ENCODE measurements around the gene ADRA2A. TPM values are rescaled to one million over a fixed set of nuclear protein-coding genes. Genes with fewer than 3 reads are reported as not detected.

The ADRA2A gene
- total and polyA plus RNA-seq, 2 experiments from 2014 or later, result 18.9 to 74.8 TPM

- no peaks in the 10 kb centered on the region for H3K79me2 ChIP-seq (ENCODE audit: insufficient read depth)
- no peaks in the 10 kb centered on the region for H3F3A ChIP-seq (ENCODE audit: insufficient read depth)
- no peak for DNase-seq
- H3K9ac ChIP-seq, result no peak overlapping the region
- no peaks in the 10 kb centered on the region; the same call in 1 of the 2 replicates for H3K36me3 ChIP-seq (ENCODE audit: low read depth)
- no peaks in the 10 kb centered on the region for H3K27me3 ChIP-seq (replicated peaks; ENCODE audit: insufficient read depth)
- 82 to 87% methylated on average over 6 of the region's 6 CpGs for WGBS, 2 experiments (ENCODE audit: low coverage in 1 of 2, low lambda C conversion rate in 2 of 2, missing lambda C conversion rate in 2 of 2)
- TF ChIP-seq EZH2phosphoT487 (IDR thresholded peaks at IDR 0.05; ENCODE audit: insufficient read depth, low read depth), result no peak
- TF ChIP-seq EZH2 (IDR thresholded peaks at IDR 0.05; ENCODE audit: insufficient read depth, poor library complexity, severe bottlenecking), result no peak
- H4K20me1 ChIP-seq (ENCODE audit: insufficient read depth), result no peaks in the 10 kb centered on the region; the same call in 1 of the 2 replicates
- H3K9me3 ChIP-seq (ENCODE audit: low read depth), result no peaks in the 10 kb centered on the region
- no peak overlapping the region for H3K27ac ChIP-seq
- in situ Hi-C loops (cut with MboI), result no loop called here
- H3K9me2 ChIP-seq (ENCODE audit: insufficient read depth), result no peaks in the 10 kb centered on the region
- no peak overlapping the region for H3K4me3 ChIP-seq
- no peak overlapping the region for H2AFZ ChIP-seq
- H3K4me2 ChIP-seq (ENCODE audit: unreplicated experiment), result no peak overlapping the region
- peaks cover 8% of the 10 kb centered on the region for H3K4me1 ChIP-seq (ENCODE audit: insufficient read depth)
Measured at GRCh38 chr10:111081595-111081994, 4.8 kb downstream of the ADRA2A start.

- 67 to 69% methylated on average over 11 to 12 of the region's 12 CpGs for WGBS, 2 experiments (ENCODE audit: low coverage in 1 of 2, low lambda C conversion rate in 2 of 2, missing lambda C conversion rate in 2 of 2)
- TF ChIP-seq EZH2phosphoT487 (IDR thresholded peaks at IDR 0.05; ENCODE audit: insufficient read depth, low read depth), result no peak
- no peak for TF ChIP-seq EZH2 (IDR thresholded peaks at IDR 0.05; ENCODE audit: insufficient read depth, poor library complexity, severe bottlenecking)
- H3K27me3 ChIP-seq (replicated peaks; ENCODE audit: insufficient read depth), result no peaks in the 10 kb centered on the region
- no peaks in the 10 kb centered on the region; the same call in 1 of the 2 replicates for H4K20me1 ChIP-seq (ENCODE audit: insufficient read depth)
- no peak for DNase-seq
- no peaks in the 10 kb centered on the region for H3F3A ChIP-seq (ENCODE audit: insufficient read depth)
- H3K9me2 ChIP-seq (ENCODE audit: insufficient read depth), result no peaks in the 10 kb centered on the region
- no peaks in the 10 kb centered on the region; the same call in 1 of the 2 replicates for H3K36me3 ChIP-seq (ENCODE audit: low read depth)
- H2AFZ ChIP-seq, result no peak overlapping the region
- H3K27ac ChIP-seq, result no peak overlapping the region
- in situ Hi-C loops (cut with MboI), result no loop called here
- H3K4me2 ChIP-seq (ENCODE audit: unreplicated experiment), result no peak overlapping the region
- H3K79me2 ChIP-seq (ENCODE audit: insufficient read depth), result no peaks in the 10 kb centered on the region
- H3K4me1 ChIP-seq (ENCODE audit: insufficient read depth), result peaks cover 8% of the 10 kb centered on the region
- no peak overlapping the region for H3K4me3 ChIP-seq
- no peaks in the 10 kb centered on the region for H3K9me3 ChIP-seq (ENCODE audit: low read depth)
- H3K9ac ChIP-seq, result no peak overlapping the region
Measured at GRCh38 chr10:111082102-111082975, 5.5 kb downstream of the ADRA2A start.

- Histone ChIP-seq H3K27me3 (replicated peaks; ENCODE audit: insufficient read depth) (no peaks in the 10 kb centered on the region), H3K9me3 (ENCODE audit: low read depth) (no peaks in the 10 kb centered on the region), H3K9ac (no peak overlapping the region), H3K4me2 (ENCODE audit: unreplicated experiment) (no peak overlapping the region), H3K9me2 (ENCODE audit: insufficient read depth) (no peaks in the 10 kb centered on the region), H2AFZ (no peak overlapping the region), H4K20me1 (ENCODE audit: insufficient read depth) (no peaks in the 10 kb centered on the region; the same call in 1 of the 2 replicates), H3K4me3 (no peak overlapping the region), H3K27ac (no peak overlapping the region), H3K79me2 (ENCODE audit: insufficient read depth) (no peaks in the 10 kb centered on the region), H3K36me3 (ENCODE audit: low read depth) (no peaks in the 10 kb centered on the region; the same call in 1 of the 2 replicates), H3K4me1 (ENCODE audit: insufficient read depth) (peaks cover 8% of the 10 kb centered on the region), H3F3A (ENCODE audit: insufficient read depth) (no peaks in the 10 kb centered on the region)
- WGBS, 2 experiments (ENCODE audit: low coverage in 1 of 2, low lambda C conversion rate in 2 of 2, missing lambda C conversion rate in 2 of 2), result 91 to 93% methylated on average over 10 of the region's 10 CpGs
- DNase-seq, result no peak
- TF ChIP-seq EZH2phosphoT487 (IDR thresholded peaks at IDR 0.05; ENCODE audit: insufficient read depth, low read depth) (no peak), EZH2 (IDR thresholded peaks at IDR 0.05; ENCODE audit: insufficient read depth, poor library complexity, severe bottlenecking) (no peak)
- in situ Hi-C loops (cut with MboI), result no loop called here
Measured at GRCh38 chr10:111083222-111084095, 6.6 kb downstream of the ADRA2A start.
